Upper lobe of right lung (tissue), 1 donor: ENCODE results near the gene PELI2. TPM values are rescaled to one million over a fixed set of nuclear protein-coding genes. Genes with fewer than 3 reads are reported as not detected.

ENCODE experiments used
- ATAC-seq: fragments of 200-7000 bp; cut with Tn5 transposase; one replicate; pipeline ENCODE4 v1.9.1; 2020; ENCODE audit warnings: mild to moderate bottlenecking, moderate library complexity
- DNase-seq: peaks from one replicate; pipeline ENCODE4 v3.0.0-alpha.2; 2020
- H3K27ac ChIP-seq: fragments of 200-600 bp; one replicate; pipeline ENCODE4 v1.8.0; 2022
- H3K27me3 ChIP-seq: fragments of 200-600 bp; one replicate; pipeline ENCODE4 v1.8.0; 2022; ENCODE audit warnings: mild to moderate bottlenecking
- H3K36me3 ChIP-seq: fragments of 200-600 bp; one replicate; pipeline ENCODE4 v1.8.0; 2022
- H3K4me1 ChIP-seq: fragments of 200-600 bp; one replicate; pipeline ENCODE4 v1.8.0; 2022
- H3K4me3 ChIP-seq: fragments of 200-600 bp; one replicate; pipeline ENCODE4 v1.8.0; 2022; ENCODE audit warnings: mild to moderate bottlenecking
- H3K9me3 ChIP-seq: fragments of 200-600 bp; one replicate; pipeline ENCODE4 v1.8.0; 2022
- intact Hi-C: fragments of 100-400 bp; cut with DNase I; formaldehyde crosslinking; loops from one replicate; pipeline ENCODE4 v1.11.0; 2022
- total RNA-seq: library from RNA; stranded (reverse); fragmentation: NEBNext Ultra II Directional; extraction: Animal tissue kit (Norgen Biotek cat#: 25700); gene quantifications from one replicate; pipeline ENCODE4 v1.2.1, GENCODE V29; 2021
- TF ChIP-seq, protein P1 (sequence below): fragments of 200-600 bp; IDR thresholded peaks from one replicate; pipeline ENCODE4 v1.8.0; 2022; ENCODE audit warnings: antibody characterized with exemption
- donor health status: DM: no; HTN: yes; CAD: no; lungs with severe emphysema.

Gene PELI2
- total RNA-seq, 1 donor from 2014 or later, result 25.7 TPM

DNA sequence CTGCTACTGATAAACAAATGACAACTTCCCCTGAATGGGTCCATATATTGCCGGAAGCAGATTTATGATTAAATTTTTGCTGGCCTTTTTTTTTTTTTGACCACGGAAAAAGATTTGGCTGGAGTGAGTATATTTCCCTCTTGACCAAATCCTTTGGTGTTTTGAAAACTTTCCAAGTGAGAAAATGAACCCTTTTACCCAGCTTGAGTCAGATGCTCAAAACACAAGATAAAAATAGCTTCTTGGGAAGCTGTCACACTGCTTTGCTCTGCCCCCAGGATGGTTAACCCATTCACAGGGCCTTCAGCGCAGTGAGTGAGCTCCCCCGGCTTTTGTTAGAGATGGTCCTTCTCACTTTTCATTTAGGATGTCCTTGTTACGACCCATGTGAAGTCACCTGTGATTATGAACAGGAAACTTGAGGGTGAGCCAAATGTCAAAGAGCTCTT, 224.3 kb downstream of the PELI2 start:
- intact Hi-C loops, result no loop called here
- peaks cover 23% of the 10 kb centered on the region for H3K4me1 ChIP-seq
- no peak for ATAC-seq
- no peak for DNase-seq
- no peaks in the 10 kb centered on the region for H3K27me3 ChIP-seq
- peak overlapping the region; percentile 71 for H3K27ac ChIP-seq
- no peak overlapping the region for H3K4me3 ChIP-seq
- TF ChIP-seq, protein P1, sequence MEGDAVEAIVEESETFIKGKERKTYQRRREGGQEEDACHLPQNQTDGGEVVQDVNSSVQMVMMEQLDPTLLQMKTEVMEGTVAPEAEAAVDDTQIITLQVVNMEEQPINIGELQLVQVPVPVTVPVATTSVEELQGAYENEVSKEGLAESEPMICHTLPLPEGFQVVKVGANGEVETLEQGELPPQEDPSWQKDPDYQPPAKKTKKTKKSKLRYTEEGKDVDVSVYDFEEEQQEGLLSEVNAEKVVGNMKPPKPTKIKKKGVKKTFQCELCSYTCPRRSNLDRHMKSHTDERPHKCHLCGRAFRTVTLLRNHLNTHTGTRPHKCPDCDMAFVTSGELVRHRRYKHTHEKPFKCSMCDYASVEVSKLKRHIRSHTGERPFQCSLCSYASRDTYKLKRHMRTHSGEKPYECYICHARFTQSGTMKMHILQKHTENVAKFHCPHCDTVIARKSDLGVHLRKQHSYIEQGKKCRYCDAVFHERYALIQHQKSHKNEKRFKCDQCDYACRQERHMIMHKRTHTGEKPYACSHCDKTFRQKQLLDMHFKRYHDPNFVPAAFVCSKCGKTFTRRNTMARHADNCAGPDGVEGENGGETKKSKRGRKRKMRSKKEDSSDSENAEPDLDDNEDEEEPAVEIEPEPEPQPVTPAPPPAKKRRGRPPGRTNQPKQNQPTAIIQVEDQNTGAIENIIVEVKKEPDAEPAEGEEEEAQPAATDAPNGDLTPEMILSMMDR, result no peak
- H3K36me3 ChIP-seq, result no peaks in the 10 kb centered on the region
- no peaks in the 10 kb centered on the region for H3K9me3 ChIP-seq

DNA sequence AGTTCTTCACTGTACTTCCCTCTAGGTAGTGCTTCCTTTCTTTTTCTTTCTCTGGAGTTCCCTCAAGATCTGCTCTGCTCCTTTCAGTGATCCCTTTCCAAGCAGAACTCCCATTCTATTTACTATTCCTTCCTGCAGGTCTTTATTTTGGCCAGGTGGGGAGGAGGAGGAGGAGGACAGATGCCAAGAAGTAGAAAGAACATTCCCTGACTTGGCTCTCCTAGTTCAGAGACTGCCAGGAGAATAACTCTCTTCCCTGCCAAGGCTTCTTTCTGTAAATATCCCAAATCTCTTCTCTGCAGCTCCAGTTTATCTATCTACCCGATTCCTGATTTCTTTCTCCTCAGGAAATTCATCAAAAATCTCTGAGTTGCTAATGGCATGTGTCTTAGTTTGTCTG, 231.7 kb downstream of the PELI2 start:
- no peak overlapping the region for H3K27ac ChIP-seq
- intact Hi-C loops, result no loop called here
- DNase-seq (no peak), ATAC-seq (no peak)
- H3K4me3 ChIP-seq, result no peak overlapping the region
- no peaks in the 10 kb centered on the region for H3K9me3 ChIP-seq
- H3K4me1 ChIP-seq, result no peaks in the 10 kb centered on the region
- TF ChIP-seq, protein P1, result no peak
- H3K36me3 ChIP-seq, result no peaks in the 10 kb centered on the region
- no peaks in the 10 kb centered on the region for H3K27me3 ChIP-seq
